Right renal pelvis (tissue), 4 donors: Measurements from ENCODE around the gene ILKAP. TPM values are rescaled to one million over a fixed set of nuclear protein-coding genes. Genes with fewer than 3 reads are reported as not detected.

Experiments used
- DNase-seq, 4 donors: peaks; one replicate each; pipeline ENCODE4 v3.0.0-alpha.2; 2013; ENCODE audit warnings: low read depth in 4 of 4, low spot score in 3 of 4, missing footprints in 1 of 4
- polyA plus RNA-seq, 4 donors: library from polyadenylated mRNA; unstranded; fragments of 120-200 nt; gene quantifications; one replicate each; pipeline ENCODE4 v1.2.1, GENCODE V29; 2013; ENCODE audit not compliant: insufficient read length in 4 of 4

Gene ILKAP, protein sequence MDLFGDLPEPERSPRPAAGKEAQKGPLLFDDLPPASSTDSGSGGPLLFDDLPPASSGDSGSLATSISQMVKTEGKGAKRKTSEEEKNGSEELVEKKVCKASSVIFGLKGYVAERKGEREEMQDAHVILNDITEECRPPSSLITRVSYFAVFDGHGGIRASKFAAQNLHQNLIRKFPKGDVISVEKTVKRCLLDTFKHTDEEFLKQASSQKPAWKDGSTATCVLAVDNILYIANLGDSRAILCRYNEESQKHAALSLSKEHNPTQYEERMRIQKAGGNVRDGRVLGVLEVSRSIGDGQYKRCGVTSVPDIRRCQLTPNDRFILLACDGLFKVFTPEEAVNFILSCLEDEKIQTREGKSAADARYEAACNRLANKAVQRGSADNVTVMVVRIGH
- 10 to 100 TPM; 39.9 to 44.6 (median 41.8) TPM for polyA plus RNA-seq

DNA sequence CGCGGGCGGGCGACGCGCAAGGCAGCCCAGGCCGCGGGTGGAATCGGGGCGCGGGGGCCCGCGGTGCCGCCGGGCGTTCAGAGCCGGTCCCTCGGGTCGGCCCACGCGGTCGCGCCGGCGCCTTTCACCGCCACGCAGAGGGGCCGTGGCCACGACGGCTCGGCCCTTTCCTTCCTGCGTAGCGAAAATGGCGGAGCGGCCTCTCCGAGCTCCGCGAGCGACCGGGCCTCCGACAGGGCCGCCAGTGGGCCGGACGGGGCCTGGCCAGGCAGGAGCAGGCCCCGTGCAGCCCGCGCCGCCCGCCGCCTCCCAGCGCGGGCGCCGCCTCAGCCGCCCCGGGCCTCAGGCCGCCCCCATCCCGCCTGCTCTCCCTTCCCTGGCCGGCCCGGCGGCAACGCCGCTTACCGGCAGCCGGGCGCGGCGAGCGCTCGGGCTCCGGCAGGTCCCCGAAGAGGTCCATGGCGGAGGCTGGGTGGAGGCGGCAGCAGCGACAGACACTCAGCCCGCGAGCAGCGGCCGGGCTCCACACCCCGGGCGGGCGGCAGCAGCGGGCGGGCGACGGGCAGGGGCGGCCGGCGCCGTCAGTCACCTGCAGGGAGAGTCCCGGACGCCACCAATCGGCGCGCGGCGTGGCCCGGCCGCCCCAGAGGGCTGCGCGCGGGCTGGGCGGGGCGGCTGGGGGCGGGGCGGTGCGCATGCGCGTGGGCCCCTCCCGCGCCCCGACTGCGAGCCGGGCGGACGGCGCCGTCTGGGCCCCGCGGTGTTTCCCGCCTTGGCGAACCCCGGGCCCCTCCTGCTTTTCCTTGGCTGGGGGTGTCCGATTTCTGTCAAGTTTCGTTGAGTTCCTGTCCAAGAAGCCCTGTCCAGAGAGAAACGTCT, at the start of gene ILKAP:
ILKAP (minus strand) TSS at position 602 of the 879 bp plus-strand sequence; CDS start at position 460, 142 bp downstream.
- DNase-seq = peak; percentile 64 to 72 (median 69)

GRCh38 chr2:238252766-238253630, 49.5 kb upstream of the ILKAP start:
- DNase-seq = no peak

GRCh38 chr2:238251986-238252385, 48.5 kb upstream of the ILKAP start:
- DNase-seq = no peak

GRCh38 chr2:238251331-238251730, 47.8 kb upstream of the ILKAP start:
- no peak for DNase-seq

DNA sequence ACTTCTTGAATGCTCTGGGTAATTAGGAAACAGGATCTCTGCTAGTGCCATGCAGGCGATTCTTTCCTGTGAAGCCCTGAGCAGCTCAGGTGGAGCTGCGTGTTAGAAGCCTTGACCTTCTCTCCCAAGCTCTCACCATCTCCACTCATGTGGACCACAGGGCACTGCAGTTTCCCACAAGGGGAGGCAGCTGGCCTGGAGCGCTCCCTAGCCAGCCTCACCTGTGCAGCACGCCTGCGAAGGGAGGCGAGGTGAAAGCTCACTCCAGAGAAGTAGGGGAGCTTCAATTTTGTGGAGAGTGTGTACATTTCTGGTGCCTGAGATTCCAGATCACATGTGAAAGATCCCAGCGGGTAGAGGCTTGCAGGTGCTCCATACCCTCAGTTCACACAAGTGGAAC, 47.4 kb upstream of the ILKAP start:
- no peak for DNase-seq

GRCh38 chr2:238247841-238248453, 44.5 kb upstream of the ILKAP start:
- DNase-seq = no peak

- DNase-seq = no peak
Observed at GRCh38 chr2:238247002-238247822, 43.7 kb upstream of the ILKAP start.

DNA sequence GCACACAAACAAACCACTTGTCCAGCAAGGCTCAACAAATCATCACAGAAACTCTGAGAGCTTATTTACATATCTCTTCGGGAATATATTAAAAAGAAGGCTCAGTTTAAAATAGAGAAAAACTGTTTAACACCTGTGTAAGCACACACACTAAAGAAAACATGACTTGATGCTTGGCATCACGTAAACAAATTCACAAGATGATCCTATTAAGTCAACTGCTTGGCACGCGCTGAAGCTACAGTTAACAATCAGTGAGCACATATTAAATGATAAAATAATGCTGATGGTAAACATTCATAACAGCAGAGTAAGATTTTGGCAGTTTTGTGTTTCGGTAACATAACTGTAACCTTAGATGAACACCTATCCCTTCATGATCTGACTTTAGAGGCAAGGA, 40.7 kb upstream of the ILKAP start:
- DNase-seq = no peak

- no peak for DNase-seq
Observed at GRCh38 chr2:238243496-238244076, 40.1 kb upstream of the ILKAP start.

GRCh38 chr2:238242731-238243495, 39.4 kb upstream of the ILKAP start:
- DNase-seq = no peak

DNA sequence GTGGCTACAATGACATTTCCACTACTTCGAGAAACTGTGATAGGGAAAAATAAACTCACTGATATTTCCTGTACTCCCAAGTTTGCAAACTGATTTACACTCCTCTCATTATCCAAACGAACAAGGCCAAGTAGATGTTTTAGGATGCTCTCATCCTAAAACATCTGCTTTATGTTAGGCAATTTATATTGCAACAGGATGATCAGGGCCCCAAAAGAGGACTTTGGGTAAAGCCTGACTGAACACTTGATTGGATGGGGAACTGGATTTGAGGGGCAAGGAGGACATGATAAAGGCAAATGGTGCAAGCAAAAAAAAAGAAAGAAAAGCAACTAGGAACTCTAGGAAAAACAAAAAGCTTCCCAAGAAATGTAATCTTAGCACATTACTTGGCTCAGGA, 38.5 kb upstream of the ILKAP start:
- no peak for DNase-seq

DNA sequence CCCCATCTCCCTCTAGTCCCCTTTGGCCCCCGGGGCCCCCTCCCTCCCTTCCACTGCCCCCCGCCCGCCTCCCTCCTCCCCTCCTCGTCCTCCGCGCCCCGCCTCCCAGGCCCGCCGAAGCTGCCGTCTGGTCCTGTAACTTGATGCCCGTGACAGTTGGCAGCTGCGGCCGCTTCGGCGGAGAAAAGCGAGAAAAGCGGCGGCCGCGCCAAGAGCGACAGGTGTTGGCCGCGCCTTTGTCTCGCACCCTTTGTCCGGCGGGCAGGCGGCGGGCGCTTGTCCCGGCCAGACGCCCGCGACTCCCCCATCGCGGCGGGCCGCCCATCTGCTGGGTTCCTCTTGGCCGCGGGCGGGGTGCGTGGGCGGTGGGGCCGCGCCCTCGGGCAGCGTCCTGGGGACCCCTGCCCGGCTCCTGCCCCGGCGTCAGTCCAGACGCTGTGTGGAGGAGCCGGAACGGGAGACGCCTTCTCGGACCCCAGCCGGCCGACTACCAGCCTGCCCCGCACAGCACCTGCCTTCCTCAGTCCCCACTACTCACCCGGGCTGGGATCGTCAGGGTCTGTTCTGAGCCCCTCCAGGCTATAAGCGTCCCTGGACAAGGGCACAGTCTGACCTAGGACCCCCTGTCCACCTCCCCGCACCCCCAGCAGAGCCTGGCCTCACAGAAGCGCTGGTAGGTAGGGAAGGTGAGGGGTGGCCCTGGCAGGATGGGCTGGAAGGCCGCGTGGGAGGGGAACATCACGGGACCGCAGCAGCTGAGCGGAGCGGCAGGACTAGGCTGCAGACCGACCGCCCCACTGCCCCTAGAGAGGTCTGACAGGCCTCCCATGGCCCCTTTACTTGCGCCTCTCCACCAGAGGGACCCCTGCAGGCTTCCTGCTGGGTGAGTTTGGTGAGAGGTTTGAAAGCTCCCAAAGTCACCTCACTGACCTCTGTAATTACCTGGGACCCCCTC, 37.5 kb upstream of the ILKAP start:
- DNase-seq = no peak

DNA sequence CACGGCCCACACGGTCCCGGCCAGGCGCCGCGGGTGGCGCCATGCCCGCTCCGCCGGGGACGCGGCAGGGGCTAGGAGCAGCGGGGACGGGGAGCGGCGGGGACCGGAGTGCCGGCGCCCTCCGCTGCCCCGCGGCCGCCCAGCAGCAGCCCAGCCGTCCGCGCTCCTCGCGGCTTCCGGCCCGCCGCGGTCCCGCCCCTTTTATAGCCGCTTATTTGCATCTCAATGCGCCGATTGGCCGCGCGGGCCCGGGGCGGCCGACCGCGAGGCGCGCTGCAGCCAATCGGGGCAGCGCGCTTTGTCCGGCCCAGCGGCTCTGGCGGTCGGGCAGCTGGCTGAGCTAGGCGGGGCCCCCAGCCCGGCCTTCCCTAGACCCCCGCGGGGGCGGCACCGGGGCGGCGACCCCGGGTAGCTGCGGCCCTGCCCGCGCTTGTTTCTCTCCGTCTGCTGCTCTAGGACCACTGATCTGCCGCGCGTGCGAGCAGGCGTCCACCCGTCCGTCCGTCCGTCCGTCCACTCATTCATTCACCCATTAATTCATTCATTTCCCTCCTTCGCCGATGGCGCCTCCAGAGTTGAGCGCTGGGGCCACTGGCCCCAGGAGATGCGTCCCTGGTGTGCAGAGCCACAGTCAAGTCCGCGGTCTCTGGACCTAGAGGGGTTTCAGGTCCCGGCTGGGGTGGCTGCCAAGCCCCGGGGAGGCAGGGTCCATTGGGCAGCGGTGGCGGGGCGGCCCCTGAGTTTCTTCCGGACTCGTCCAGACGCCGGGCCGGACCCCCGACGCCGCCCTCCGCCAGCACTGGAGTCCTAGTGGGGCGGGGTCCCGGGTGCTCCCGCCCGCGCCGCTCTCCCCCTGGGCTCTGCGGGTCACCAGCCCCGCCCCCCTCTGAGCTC, 36.6 kb upstream of the ILKAP start, which contains the start of gene HES6:
HES6 (minus strand) TSS at position 176 of the 894 bp plus-strand sequence; CDS start at position 43, 133 bp downstream.
- DNase-seq = peak; percentile 71 to 86 (median 81)

- no peak for DNase-seq
Observed at GRCh38 chr2:238239543-238239862, 36.0 kb upstream of the ILKAP start.

DNA sequence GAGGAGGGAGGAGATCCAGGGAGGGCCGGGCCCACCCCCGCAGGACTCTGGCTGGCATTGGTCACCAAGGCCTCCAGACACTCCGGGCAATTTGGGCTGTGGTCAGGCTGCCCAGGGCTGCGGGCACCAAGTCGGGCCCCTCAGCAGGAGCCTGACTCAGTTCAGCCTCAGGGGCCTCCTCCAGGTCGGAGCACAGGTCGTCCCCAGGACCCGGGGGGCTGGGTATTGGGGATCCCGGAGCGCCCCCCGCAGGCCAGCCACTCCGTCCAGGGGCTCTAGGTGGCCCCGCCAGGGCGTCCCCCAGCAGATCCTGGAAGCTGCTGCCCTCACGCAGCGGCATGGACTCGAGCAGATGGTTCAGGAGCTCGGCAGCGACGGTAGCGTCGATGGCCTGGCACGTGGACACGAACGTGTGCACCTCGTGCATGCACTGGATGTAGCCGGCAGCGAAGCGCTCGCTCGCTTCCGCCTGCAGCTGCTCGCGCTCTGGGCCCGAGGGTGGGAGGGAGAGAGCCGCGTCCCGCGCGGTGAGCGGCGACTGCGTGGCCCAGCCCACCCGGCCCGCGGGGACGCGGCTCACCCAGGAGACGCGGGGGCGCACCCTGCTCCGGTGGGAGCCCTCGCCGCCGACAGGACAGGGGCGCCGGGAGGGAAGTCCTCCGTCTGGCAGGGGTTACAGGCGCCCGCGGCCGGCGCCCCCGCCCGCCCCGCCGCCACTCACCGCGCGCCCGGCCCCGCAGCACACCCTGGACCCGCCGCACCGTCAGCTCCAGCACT, 35.5 kb upstream of the ILKAP start:
- no peak for DNase-seq
